BLaER1 (cell line): ENCODE data around the gene NAB2.

Experiments
- H3K27ac ChIP-seq: shearing (Covaris generic); formaldehyde crosslinking; 2 replicates; pipeline ENCODE4 v1.8.1; 2022
- H3K27me3 ChIP-seq: shearing (Covaris generic); formaldehyde crosslinking; 2 replicates; pipeline ENCODE4 v1.8.1; 2022
- H3K36me3 ChIP-seq: shearing (Covaris generic); formaldehyde crosslinking; 2 replicates; pipeline ENCODE4 v1.8.1; 2022
- H3K4me1 ChIP-seq: shearing (Covaris generic); formaldehyde crosslinking; 2 replicates; pipeline ENCODE4 v1.8.1; 2022
- H3K4me2 ChIP-seq: shearing (Covaris generic); formaldehyde crosslinking; 2 replicates; pipeline ENCODE4 v1.8.1; 2022
- H3K4me3 ChIP-seq: shearing (Covaris generic); formaldehyde crosslinking; 2 replicates; pipeline ENCODE4 v1.8.1; 2022
- H3K9ac ChIP-seq: shearing (Covaris generic); formaldehyde crosslinking; 2 replicates; pipeline ENCODE4 v1.8.1; 2022
- H3K9me3 ChIP-seq: shearing (Covaris generic); formaldehyde crosslinking; 2 replicates; pipeline ENCODE4 v1.8.1; 2022
- H4K20me1 ChIP-seq: shearing (Covaris generic); formaldehyde crosslinking; 2 replicates; pipeline ENCODE4 v1.8.1; 2022
- Cebpa-rat ChIP-seq: shearing (Covaris generic); IDR thresholded peaks from 2 replicates; pipeline ENCODE4 v1.8.1; 2022

The NAB2 gene

DNA sequence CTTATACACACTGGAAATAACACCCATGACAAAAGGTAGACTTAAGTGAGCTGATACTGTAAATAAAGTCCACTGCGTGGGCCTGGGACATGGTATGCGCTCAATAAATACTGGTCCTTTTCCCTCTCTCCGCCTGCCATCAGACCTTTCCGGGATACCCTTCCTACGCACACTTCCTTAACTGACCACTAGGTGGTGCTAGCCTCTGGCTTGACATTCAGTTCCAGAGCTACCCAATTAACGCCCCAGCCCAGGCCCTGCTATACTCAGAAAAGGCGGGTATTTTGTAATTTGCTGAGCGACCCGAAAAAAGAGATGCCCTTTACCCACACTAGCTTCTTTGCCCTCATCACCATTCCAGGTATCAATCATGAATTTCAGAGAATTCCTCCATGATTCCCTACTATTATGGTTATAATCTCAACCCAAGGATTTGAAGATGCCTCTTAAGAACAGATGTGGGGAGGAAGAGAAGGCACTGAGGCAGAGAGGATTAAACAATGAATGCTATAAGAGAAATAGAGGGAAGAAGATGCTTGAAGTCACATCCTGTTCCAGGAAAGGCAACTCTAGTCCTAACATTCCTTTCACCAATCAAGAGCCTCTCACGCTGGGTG lies 35.5 kb downstream of the NAB2 start:
- Histone ChIP-seq H3K27me3 (peaks cover 27% of the 10 kb centered on the region), H3K4me3 (no peak overlapping the region), H3K4me2 (no peak overlapping the region), H4K20me1 (no peaks in the 10 kb centered on the region), H3K9ac (no peak overlapping the region), H3K9me3 (no peaks in the 10 kb centered on the region), H3K27ac (no peak overlapping the region), H3K4me1 (peaks cover 17% of the 10 kb centered on the region), H3K36me3 (no peaks in the 10 kb centered on the region)
- TF ChIP-seq Cebpa-rat: no peak

DNA sequence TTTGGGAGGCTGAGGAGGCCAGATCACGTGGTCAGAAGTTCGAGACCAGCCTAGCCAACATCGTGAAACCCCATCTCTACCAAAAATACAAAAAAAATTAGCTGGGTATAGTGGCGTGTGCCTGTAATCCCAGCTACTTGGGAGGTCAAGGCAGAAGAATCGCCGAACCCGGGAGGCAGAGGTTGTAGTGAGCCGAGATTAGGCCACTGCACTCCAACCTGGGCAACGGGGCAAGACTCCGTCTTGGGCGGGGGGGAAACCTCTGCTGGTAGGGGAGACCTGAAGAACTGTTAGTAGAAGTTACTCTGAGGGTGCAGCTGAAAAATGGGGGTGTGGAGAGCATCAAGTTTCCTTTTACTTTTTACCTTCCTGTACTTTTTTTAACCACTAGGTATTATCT lies 37.1 kb downstream of the NAB2 start:
- no peak overlapping the region for H3K4me2 ChIP-seq
- H3K27ac ChIP-seq: no peak overlapping the region
- peaks cover 30% of the 10 kb centered on the region for H3K27me3 ChIP-seq
- H3K36me3 ChIP-seq: no peaks in the 10 kb centered on the region
- H4K20me1 ChIP-seq: peaks cover 9% of the 10 kb centered on the region
- H3K9me3 ChIP-seq: no peaks in the 10 kb centered on the region
- H3K4me3 ChIP-seq: no peak overlapping the region
- TF ChIP-seq Cebpa-rat: no peak
- H3K9ac ChIP-seq: no peak overlapping the region
- H3K4me1 ChIP-seq: peaks cover 33% of the 10 kb centered on the region

DNA sequence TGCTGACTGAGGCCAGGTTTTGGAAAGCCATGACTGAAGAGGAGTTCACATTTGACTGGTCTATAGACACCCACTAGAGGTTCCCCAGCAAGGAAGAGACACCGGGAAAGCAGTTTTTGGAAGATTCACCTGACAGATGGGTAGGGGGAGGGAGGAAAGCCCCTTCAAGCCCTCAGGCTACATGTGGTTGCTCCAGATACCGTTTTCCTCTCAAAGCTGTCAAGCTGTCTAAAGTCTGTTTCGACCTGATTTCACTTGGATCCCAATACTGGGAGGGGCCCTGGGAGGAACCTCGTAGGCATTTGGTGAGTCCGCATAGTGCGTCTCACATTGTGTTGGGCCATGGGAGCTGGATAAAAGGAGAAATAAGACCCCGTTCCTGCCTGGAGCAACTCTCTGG lies 37.6 kb downstream of the NAB2 start:
- H3K4me3 ChIP-seq: no peak overlapping the region
- peak overlapping the region; percentile 90; the same call in 1 of the 2 replicates for H3K4me2 ChIP-seq
- H3K36me3 ChIP-seq: no peaks in the 10 kb centered on the region
- no peak for TF ChIP-seq Cebpa-rat
- H3K27me3 ChIP-seq: peaks cover 30% of the 10 kb centered on the region
- no peak overlapping the region for H3K9ac ChIP-seq
- no peak overlapping the region for H3K27ac ChIP-seq
- H4K20me1 ChIP-seq: peaks cover 14% of the 10 kb centered on the region
- H3K4me1 ChIP-seq: peaks cover 35% of the 10 kb centered on the region
- H3K9me3 ChIP-seq: no peaks in the 10 kb centered on the region

DNA sequence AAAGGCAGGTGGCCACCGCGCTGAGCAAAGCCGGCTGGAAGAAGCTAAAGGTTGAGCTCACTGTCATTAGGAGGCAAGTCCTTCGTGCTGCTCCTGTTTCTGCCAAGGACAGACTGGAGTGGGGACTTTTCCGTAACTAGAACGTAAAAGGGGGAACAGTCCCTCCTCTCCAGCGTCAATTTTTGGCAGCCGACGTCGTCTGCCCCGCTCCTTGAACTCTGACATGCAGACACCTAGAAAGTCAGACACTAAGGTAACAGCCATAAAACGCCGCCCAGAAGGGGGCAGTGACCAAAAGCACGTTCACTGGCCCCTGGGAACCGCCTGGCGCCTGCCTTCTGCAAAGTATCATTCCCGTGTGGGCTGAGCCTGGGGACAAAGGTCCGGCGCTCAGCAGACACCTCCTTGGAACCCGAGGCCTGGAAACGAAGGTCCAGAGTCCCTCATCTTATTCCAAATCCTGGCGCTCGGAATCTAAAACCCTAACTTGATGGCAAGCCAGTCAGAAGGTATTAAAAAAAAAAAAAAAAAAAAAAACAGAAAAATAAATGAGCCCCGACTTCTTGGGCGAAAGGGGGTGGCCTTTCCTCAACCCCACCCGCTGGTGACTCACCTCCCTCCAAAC lies 38.3 kb downstream of the NAB2 start:
- Histone ChIP-seq H3K4me2 (peak overlapping the region; percentile 90), H4K20me1 (peaks cover 21% of the 10 kb centered on the region), H3K36me3 (no peaks in the 10 kb centered on the region), H3K4me3 (peak overlapping the region; percentile 85), H3K9me3 (no peaks in the 10 kb centered on the region), H3K9ac (peak overlapping the region; percentile 77; the same call in 1 of the 2 replicates), H3K4me1 (peaks cover 35% of the 10 kb centered on the region), H3K27me3 (peaks cover 30% of the 10 kb centered on the region), H3K27ac (no peak overlapping the region)
- TF ChIP-seq Cebpa-rat: no peak

DNA sequence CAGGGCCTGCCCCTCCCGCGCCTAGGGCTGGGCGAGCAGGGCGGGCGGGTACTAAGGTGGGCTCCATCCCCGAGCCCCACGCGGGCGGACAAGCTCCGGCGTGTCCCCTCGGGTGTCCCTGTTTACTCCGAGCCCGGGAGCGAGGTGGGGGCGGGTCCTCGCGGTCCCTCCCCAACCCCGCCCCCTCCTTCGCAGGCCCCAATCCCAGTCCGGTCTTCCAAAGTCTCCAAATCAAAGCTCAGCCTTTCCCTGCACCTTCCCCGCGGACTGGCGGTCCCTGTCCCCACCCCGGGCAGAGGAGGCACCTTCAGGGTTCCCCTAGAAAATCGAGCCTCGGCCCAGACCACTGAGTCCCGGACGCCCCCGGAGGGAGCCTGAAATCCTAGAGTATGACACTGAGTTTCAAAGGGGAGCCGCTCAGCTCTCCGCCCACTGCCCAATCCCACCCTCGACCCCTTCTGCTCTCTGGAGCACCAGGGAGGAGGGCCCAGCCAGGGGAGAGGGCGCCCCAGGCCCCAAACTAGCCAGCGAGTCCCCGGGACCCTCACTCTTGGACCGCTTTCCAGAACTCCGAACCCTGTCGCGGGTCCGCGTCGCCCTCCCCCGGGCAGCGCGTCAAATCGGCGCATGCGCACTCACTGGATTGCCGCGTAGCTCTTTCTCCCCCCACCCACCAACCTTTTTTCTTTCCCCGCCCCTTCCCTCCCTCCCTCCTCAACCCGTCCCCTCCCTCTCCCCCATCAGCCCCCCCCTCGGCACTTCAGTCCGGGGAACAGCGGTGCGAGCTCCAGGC lies 39.0 kb downstream of the NAB2 start, which contains the start of gene LRP1:
LRP1 (plus strand) TSS at position 758 of the 793 bp plus-strand sequence. CDS start 482 bp downstream, outside the sequence.
- Histone ChIP-seq H3K9me3 (no peaks in the 10 kb centered on the region), H4K20me1 (peaks cover 26% of the 10 kb centered on the region), H3K4me3 (peak within 1 kb of the TSS; percentile 85), H3K4me2 (peak within 1 kb of the TSS; percentile 97), H3K27ac (peak within 1 kb of the TSS; percentile 43; the same call in 1 of the 2 replicates), H3K36me3 (no peaks in the 10 kb centered on the region), H3K27me3 (peaks cover 30% of the 10 kb centered on the region), H3K9ac (peak within 1 kb of the TSS; percentile 77), H3K4me1 (peaks cover 35% of the 10 kb centered on the region)
- no peak for TF ChIP-seq Cebpa-rat

DNA sequence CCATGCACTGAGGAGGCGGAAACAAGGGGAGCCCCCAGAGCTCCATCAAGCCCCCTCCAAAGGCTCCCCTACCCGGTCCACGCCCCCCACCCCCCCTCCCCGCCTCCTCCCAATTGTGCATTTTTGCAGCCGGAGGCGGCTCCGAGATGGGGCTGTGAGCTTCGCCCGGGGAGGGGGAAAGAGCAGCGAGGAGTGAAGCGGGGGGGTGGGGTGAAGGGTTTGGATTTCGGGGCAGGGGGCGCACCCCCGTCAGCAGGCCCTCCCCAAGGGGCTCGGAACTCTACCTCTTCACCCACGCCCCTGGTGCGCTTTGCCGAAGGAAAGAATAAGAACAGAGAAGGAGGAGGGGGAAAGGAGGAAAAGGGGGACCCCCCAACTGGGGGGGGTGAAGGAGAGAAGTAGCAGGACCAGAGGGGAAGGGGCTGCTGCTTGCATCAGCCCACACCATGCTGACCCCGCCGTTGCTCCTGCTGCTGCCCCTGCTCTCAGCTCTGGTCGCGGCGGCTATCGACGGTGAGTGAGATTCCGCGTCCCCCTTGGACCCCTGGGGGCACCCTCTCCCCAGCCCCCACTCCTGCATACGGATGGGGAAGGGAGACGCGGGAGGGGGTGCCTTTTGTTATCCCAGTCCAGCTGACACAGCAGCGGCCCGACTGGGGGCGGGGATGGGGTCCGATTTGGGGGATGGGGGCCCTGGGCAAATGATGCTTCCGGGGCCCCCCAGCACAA lies 39.8 kb downstream of the NAB2 start:
- H3K4me3 ChIP-seq: peak overlapping the region; percentile 85
- no peak overlapping the region for H3K27ac ChIP-seq
- no peak for TF ChIP-seq Cebpa-rat

DNA sequence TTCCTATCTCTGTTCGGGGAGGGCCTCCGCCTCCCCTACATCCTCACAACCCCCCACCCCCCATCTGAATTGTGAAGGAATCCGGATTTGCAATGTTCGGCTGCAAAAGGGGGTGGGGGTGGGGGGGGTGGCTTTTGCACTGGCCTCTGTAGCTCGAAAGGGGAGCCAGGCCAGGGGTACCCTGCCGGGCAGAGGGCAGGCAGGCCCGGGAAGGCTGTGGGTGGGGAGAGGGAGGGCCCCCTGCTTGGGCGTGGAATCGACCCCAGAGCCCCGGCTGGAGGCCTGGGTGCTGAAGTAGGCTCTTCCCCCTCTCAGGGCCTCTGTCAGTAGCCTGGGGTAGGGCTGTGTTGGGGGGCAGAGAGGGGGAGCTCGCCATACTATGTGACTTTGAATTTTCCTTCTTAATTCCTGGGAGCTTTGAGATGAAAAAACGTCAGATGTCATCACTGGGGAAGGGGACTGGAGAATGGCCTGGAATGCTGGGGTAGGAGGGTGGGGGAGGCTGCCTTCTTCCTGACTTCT lies 40.5 kb downstream of the NAB2 start:
- Histone ChIP-seq H3K4me3 (peak overlapping the region; percentile 85), H4K20me1 (peaks cover 26% of the 10 kb centered on the region), H3K27ac (no peak overlapping the region), H3K4me2 (peak overlapping the region; percentile 97), H3K36me3 (no peaks in the 10 kb centered on the region), H3K9me3 (no peaks in the 10 kb centered on the region), H3K4me1 (peaks cover 35% of the 10 kb centered on the region), H3K27me3 (peaks cover 30% of the 10 kb centered on the region), H3K9ac (peak overlapping the region; percentile 73)
- no peak for TF ChIP-seq Cebpa-rat

More for the DNA sequence above, 39.8 kb downstream of the NAB2 start:
- peaks cover 30% of the 10 kb centered on the region for H3K27me3 ChIP-seq
- peaks cover 35% of the 10 kb centered on the region for H3K4me1 ChIP-seq
- H4K20me1 ChIP-seq: peaks cover 26% of the 10 kb centered on the region
- peak overlapping the region; percentile 97 for H3K4me2 ChIP-seq
- H3K36me3 ChIP-seq: no peaks in the 10 kb centered on the region
- H3K9ac ChIP-seq: peak overlapping the region; percentile 73
- no peaks in the 10 kb centered on the region for H3K9me3 ChIP-seq

DNA sequence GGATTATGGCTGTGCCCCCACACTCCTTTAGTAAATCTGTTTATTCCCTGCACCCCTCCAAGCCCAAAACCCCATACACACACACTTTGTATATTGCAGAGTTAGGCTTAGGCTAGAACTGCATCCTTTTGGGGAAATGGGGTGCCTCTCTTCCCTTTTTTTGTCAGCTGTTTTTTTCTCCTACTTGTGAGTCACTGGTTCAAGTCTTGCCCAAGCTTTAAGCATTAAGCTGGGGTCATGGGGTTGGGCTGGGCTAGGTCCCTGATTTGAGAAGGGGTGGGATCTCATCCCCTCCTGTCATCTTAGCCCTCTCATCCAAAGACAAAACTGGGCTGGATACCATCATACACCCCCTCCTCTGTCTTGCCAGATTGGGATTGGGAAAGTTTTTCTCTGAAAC lies 41.0 kb downstream of the NAB2 start:
- peaks cover 35% of the 10 kb centered on the region for H3K4me1 ChIP-seq
- H4K20me1 ChIP-seq: peaks cover 26% of the 10 kb centered on the region
- H3K9me3 ChIP-seq: no peaks in the 10 kb centered on the region
- H3K27ac ChIP-seq: no peak overlapping the region
- TF ChIP-seq Cebpa-rat: no peak
- H3K9ac ChIP-seq: no peak overlapping the region
- peaks cover 26% of the 10 kb centered on the region for H3K27me3 ChIP-seq
- peak overlapping the region; percentile 97 for H3K4me2 ChIP-seq
- H3K36me3 ChIP-seq: no peaks in the 10 kb centered on the region
- peak overlapping the region; percentile 85; the same call in 1 of the 2 replicates for H3K4me3 ChIP-seq

DNA sequence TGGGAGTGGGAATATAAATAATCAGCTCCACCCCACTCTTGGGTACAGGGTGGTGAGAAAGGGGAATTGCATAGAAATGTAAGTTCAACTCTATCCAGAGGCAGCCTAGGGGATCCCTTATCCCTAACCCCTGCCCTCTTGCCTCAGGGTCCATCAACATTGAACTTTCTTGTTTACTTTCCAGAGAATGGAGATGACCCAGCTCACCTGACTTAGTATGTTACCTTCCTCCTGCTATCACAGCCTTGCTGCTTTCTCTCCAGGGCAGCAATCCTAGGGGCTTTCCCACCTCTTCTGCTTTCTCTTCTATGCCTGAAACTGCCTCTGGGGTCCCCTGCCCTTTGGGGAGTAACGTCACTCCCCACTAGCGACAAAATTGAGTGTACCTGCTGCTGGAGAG lies 42.0 kb downstream of the NAB2 start:
- Histone ChIP-seq H3K4me1 (peaks cover 46% of the 10 kb centered on the region), H3K27ac (no peak overlapping the region), H4K20me1 (peaks cover 26% of the 10 kb centered on the region), H3K36me3 (no peaks in the 10 kb centered on the region), H3K9ac (no peak overlapping the region), H3K9me3 (no peaks in the 10 kb centered on the region), H3K4me2 (peak overlapping the region; percentile 17; the same call in 1 of the 2 replicates), H3K27me3 (peaks cover 20% of the 10 kb centered on the region), H3K4me3 (no peak overlapping the region)
- TF ChIP-seq Cebpa-rat: no peak
